CD4-positive, alpha-beta T cell treated with Interferon alpha-2 for 1 hour (primary cell): ENCODE data around the gene FIGNL1.
A peak's percentile ranks its signal among the peaks of the same experiment; 100 is the strongest.

ENCODE experiments used
- DNase-seq, 2 donors: peaks; one replicate each; pipeline ENCODE4 v3.0.0-alpha.2; 2020 to 2022

Gene FIGNL1, protein sequence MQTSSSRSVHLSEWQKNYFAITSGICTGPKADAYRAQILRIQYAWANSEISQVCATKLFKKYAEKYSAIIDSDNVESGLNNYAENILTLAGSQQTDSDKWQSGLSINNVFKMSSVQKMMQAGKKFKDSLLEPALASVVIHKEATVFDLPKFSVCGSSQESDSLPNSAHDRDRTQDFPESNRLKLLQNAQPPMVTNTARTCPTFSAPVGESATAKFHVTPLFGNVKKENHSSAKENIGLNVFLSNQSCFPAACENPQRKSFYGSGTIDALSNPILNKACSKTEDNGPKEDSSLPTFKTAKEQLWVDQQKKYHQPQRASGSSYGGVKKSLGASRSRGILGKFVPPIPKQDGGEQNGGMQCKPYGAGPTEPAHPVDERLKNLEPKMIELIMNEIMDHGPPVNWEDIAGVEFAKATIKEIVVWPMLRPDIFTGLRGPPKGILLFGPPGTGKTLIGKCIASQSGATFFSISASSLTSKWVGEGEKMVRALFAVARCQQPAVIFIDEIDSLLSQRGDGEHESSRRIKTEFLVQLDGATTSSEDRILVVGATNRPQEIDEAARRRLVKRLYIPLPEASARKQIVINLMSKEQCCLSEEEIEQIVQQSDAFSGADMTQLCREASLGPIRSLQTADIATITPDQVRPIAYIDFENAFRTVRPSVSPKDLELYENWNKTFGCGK

DNA sequence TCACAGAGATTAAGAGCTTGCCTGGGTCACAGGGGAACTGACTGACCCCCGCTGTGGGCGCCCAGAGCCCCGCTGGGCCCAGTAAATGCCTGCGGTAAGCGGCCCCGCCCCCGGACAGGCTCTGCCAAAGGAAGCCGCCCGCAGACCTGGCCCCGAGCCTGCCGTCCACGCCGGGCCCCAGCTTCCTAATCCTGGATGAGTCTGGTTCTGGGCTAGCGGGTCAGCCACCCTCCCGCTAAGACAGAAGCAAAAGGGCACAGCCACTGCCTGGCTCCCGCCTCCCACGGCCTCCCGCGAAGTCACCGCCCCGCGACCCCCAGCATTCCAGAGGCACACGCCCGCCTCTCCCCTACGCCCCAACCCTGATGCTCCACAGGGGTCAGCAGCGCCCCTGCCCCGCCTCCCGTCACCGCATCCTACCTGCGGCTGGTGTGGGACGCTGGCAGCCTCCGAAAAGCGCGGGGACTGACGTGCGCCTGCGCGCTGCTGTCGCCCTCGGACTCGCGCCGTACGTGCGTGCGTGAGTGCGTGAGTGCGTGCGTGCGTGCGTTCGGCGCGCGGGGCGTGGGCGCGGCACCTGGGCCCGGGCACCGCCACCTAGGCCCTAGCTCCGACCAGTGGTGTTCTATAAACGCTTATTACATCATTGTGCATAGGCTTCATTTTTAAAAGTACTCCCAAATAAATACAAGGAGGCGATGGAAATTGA is at the start of gene FIGNL1:
FIGNL1 (minus strand) TSS at position 470 of the 709 bp plus-strand sequence. CDS start 3,063 bp downstream, outside the sequence.
- DNase-seq: peak; percentile 76 to 78

DNA sequence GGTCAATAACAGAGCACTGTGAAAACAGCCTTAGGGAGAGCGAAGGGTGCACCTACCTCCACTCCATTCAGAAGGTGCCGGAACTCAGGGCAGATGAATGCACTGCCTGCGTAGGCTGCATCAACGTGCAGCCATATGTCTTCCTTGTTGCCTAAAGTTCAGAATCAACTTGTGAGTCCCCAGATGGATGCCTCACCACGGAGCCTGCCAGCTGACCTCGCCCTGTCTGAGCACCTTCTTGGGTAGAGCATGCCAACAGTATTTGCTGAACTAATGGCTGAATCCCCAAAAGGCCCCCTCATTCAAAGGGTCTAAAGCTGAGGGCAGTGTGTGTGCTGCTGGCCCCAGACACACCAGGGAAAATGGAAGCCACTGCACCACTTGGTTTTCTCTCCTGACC is 48.9 kb upstream of the FIGNL1 start:
- no peak for DNase-seq

DNA sequence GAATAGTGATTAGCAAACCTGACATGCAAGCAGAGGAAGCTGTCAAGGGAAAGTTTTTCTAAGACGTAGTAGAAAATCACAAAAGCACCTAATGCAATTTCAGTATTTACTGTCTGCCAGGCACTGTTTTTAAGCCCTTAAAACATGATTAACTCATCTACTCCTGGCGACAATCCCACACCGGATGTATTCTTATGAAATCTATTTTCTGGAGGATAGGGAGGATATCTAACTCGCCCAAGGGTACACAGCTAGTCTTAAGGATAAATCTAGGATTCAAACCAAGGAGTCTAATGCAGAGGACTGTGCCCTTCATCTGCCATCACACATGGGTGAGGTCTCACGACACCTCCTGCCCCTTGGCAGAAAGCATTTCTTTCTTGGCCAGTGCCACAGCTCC is 47.8 kb upstream of the FIGNL1 start:
- DNase-seq: no peak

DNA sequence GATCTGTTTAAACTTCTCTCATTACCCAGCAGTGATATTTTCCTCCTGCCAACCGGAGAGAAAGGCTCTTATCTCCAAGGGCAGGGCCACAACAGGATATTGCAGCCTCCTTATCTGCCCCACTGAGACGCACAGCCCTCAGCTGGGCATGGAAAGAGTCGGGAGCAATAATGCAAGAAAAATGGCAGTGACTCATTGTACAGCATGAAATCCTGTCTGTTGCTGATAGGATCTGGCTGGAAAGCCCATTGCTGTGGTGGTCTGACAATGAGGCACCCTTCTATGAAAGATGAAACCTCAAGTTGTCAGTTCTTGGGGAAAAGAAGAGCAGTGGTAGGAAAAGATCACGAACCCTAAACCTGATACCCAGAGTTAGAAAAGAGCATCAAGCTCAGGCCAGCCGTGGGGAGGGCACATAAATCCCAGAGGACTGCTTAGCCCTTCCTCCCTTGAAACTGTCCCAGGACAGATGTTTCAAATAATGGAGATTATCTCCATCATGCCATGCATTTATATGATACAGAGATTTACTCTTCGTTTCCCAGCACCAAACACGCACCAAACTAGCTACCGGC is 47.0 kb upstream of the FIGNL1 start:
- DNase-seq: no peak

DNA sequence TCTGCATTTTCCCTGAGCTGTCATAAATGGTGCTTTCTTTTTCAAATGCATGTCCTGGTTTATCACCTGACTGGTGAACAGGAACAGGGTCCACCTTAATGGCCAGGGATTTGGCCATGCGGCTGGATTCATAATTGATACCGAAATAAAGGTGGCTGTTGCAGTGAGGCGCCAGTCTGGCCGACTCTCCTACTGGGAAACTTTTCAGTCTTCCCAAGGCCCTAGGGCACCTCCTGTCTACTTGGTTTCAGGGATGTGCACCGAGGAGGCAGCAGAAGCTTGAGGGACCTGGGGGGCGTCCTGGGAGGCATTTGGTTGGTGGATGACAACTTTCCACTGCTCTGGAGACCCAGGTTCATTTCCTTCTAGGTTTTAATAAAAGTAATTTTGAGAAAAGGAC is 46.4 kb upstream of the FIGNL1 start:
- DNase-seq: no peak

DNA sequence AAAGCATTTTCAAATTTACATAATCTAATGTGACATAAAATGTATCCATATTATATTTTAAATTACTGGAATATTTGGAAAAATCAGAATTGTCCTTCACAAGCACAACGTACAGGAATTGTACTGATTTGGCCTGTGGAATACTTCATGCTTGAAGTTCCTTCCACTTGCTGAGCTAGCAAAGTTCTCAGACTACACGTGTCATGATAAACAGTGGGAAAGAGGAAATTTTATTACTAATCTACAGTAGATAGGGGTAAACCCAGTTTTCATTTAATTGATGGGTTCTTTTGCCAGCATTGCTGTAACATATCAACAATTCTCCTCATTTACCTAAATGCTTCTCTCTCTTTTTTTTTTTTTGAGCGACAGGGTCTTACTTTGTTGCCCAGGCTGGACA is 45.6 kb upstream of the FIGNL1 start:
- no peak for DNase-seq

DNA sequence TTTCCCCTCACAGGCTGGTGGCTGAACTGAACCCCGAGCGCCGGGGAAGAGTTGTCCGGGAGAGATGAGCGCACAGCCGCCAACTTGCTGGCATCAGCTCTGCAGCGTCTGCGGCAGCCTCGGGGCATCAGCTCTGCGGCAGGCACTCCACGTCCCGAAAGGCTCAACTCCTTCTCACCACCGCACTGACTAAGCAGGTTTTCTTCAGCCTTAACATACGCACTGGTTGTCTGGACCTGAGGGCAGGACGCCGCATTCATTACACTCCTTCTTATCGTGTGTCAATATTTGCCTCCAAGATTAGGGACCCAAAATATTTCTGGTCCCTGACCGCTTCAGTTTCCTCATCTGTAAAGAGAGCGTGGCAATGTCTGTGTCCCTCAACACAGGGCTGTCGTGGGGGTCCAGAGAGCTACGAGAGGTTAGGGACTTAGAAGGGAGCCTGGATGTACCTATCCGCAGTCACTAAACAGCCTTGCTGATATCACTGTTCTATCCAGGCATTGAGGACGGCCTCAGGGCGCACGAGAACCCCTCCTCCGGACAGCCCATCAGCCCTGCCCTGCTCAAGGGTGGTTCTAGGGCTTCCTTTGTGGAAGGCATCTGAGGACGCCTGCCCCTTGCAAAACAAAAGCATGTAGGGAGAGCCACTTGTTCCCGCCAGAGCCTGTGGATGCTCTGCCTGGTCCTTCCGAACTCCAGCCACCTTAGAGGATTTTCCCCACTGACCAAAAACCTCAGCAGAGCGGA is 42.8 kb upstream of the FIGNL1 start:
- DNase-seq: no peak

DNA sequence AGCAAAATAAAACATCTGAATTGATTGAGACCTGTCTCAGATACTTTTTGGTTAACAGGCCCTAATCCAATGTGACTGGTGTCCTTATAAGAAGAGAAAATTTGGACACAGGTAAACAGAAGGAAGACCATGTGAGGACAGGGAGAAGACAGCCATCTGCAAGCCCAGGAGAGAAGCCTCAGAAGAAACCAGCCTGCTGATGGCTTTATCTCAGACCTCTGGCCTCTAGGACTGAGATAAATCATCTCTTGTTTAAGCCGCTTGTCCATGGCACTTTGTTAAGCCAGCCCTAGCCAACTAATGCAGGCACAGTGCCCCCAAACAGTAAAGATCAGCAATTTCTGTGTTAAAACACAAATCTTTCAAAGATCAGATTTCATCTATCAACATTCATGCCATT is 41.8 kb upstream of the FIGNL1 start:
- DNase-seq: no peak

DNA sequence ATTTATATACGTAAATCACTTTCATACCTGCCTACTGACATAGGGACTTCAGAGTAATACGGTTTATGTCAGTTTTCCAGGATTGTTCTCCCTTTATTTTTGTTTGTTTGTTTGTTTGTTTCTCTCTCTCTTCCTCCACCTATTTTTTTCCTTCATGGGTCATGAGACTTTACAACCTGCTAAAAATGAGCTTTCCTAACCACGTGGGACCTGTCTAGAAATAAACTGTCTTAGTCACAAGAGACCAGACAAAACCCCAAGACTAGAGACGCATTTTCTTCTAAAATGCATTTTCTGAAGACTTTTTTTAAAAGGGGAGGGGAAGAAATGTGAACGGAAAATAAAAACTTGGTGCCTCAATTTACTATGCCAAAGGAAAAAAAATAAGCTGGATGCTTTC is 41.1 kb upstream of the FIGNL1 start:
- DNase-seq: no peak

DNA sequence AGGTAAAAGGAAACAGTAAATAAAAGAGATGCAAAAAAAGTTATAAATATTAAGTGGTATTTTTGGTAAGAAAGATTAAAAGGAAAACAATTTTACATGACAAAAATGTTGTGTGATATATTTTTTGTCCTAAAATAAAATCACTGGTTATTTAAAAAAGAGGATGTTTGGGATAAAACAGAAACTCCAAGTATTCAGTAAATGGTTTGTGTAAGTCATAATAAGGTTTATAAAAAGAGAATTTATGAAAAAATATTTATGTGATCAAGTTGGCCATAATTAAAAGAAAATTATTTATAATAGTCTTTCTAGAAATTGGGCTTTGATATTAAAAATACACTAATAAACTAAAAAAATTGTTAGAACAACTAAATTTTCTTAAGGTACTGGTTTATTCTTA is 38.2 kb upstream of the FIGNL1 start:
- DNase-seq: no peak

DNA sequence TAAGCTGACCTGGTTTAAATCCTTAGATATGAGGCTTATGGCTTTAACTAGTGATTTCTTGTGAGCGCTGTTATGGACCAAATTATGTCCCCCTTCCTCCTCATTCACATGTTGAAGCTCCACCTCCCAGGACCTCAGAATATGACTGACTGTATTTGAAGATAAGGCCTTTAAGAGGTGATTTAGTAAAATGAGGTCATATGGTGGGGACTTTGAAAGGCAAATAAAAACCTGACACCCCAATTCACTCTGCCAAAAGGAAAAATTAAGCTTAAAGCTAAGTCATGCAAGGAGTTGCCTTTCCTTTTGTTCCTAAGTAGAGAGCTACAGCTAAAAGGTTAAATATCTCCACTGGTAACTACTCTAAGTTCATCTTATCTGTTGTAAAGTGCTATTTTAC is 36.4 kb upstream of the FIGNL1 start:
- no peak for DNase-seq

DNA sequence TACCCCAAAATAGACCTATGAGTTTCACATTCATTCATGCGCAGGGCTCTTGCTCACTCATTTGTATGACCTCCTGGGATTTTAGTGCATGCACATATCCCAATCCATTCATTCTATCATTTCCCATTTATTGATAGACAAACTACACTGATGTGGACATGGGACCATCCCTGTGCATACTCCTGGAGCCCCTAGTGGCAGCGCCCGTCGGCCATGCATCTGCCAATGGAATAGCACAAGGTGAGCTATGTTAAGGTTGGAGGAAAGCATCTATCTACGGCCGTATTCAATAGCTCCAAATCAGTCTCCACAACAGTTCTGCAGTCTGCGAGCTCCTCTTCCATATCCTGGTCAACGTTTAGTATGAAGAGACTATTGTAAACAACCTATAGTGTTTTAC is 31.7 kb upstream of the FIGNL1 start:
- no peak for DNase-seq

DNA sequence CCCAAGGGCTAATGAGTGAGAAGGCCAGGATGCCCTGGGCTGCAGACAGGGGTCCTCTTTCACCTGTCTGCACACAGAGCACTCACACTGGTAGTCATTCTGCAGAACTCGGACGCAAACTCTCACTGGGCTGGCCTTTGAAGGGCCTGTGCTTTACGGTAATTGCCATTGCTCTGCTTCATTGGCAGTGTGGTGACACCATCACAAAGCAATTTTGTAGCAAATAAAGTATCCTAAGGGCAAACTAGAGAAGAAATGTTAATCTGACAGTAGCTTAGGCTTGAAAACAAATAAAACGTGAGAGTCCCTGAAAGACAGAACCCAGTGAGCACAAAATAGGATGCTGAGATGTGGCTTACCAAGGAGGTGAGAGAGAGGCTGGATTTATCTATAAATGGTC is 30.6 kb upstream of the FIGNL1 start:
- DNase-seq: no peak

DNA sequence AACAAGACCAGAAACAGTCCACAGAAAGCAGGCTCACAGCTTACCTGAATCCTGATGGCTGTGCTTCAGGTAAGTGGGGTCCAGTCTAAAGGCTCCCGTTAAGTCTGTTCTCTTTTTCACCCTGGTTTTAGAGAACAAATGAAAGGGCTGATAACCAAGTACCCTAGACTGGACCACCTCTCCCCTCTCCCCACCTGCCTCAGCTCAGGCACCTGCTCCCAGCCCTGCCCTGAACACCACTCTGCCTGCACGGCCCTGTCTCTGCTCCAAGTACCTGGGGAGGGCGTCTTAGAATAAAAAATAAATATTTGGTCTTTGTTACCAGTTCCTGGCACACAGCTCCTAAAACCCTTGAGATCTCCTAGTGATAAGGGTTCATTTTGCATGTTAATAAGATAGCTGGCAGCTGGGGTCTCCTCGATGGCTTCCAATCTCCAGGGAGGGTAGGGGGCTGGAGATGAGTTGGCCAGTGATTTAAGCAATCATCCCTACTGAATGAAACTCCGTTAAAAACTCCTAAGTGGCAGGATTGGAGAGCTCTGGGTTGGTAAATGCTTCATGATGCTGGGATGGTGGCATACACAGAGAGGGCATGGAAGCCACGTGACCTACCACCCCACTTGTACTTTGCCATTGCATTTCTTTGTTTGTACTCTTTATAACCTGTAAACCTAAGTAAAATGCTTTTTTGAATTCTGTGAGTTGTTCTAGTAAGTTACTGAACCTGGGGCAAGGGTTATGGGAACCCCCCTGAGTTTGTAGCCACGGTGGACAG is 29.8 kb upstream of the FIGNL1 start:
- no peak for DNase-seq

DNA sequence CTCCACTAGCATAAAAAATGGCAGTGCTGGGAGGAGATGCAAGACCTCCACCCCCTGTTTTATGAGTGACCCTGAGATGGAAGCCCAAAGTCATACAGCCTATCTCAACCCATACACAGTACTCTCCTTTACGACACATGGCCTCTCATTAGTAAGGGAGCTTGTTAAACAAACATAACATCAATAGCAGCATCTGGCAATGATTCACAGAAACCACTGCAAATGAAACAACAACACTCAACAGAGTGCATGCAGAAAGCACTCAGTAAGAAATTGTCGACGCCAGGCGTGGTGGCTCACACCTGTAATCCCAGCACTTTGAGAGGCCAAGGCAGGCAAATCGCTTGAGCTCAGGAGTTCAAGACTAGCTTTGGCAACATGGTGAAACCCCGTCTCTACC is 27.5 kb upstream of the FIGNL1 start:
- DNase-seq: no peak

DNA sequence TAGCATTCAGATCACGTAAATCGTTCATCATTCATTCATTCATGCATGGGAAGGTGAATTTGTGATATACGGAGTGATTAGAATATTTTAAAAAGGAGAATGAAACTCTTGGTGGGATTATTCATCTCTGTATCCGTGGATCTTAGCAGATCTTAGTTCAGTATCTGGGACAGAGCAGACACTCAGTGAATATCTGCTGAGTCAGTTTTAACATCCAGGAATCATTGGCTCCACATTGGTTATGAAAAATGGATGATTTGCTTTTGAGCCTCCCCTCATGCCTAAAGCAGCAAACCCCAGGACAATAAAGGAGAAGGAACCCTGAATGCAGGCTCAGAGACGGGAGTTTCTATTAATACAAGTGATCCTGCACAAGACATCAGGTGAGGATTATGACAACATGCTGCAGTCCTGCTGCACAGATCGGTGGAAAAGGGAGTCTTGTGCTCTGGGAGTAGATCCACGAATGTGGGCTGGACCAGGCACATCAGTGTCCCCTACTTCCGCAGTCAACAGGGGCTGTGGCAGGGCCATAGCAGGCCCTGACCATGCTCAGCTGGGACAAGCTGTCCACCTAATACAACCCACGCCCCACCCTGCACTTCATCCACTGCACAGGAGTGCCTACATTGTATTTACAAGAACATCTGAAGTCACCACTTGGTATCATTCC is 26.9 kb upstream of the FIGNL1 start:
- no peak for DNase-seq

DNA sequence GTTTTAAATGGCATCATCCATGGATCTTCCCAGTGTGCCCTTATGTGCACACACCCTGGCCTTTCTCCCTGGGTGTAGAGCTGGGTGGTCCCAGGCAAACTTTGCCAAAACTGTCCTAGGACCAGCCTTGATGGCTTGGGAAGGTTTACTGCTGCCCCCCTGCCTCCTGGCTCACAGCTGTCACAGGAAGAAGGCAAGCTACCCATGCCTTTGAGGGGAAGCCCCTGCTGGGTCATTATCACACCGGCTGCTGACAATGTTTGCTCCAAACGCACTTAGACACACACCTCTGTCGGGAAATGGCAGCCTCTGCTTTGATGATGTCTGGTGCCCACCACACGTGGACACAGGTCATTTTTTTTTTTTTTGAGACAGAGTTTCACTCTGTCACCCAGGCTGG is 25.2 kb upstream of the FIGNL1 start:
- DNase-seq: no peak

DNA sequence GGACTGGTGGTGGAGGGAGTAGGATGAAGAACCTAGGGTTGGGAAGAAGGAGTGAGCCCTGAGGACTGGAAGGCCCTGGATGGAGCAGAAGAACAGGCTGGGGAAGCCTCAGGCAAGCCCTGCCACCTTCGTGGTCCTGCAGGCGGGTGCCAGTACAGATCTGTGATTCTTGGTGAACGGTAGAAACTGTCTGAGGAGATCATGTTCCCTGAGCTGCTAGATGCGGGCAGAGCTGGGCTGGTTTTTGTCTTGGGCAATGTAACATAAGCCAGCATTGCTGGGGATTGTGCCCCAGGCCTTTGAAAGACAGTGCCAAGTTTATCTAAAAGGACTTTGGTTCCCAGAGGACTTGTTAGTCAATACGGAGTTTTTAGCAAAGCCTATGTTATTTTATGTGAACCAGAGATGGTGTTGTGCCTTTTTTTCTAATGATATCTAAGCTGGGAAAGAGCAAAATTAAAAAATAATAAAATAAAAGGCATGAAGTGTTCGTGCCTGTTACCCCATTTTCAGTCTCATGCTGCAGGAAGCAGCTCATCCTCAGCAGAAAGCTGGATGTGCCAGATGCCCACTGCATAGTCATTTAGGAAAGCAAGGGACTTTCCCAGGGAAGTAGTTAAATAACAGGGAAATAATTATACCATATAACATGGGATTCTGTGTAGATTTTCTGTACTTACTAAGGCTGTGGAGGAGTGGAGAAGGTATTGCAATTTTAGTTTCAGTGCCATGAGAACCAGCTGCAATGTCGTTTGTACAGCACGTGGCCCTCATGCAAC is 24.4 kb upstream of the FIGNL1 start:
- no peak for DNase-seq

DNA sequence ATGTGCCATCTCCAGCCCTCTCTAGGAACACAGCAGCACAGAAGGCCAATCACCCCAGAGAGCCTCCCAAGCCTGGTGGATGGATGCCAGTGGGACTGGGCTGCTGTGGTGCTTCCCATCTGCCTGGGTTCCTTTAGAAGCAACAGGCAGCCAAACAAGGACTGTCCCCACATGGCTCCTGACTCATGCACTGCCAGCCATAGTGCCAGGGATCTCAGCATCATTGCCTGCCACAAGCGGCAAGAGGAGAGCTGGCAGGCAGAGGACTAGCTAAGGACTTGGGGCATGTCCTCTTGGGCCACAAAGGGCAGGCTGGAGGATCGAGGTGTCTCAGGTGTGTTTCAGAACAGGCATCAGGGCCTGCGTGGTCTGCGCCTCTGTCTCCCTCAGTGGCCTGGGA is 23.4 kb upstream of the FIGNL1 start:
- no peak for DNase-seq

DNA sequence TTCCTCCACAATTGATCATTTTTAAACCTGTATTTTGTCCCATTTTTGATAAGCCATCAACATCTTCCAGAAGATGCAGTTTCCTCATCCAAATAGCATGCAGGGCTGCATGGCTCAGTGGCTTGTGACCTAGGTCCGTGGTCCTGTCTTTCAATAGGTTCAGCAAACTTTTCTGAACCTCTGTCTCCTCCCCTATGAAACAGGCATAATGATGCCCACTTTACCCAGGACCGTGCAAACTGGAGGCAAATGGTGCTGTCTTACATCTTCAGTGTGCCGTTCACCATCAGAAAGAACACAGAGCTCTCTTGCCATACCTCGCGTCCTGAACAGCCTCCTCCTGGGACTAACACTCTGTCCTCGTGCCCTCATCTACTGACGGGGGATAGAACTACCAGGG is 22.3 kb upstream of the FIGNL1 start:
- no peak for DNase-seq

DNA sequence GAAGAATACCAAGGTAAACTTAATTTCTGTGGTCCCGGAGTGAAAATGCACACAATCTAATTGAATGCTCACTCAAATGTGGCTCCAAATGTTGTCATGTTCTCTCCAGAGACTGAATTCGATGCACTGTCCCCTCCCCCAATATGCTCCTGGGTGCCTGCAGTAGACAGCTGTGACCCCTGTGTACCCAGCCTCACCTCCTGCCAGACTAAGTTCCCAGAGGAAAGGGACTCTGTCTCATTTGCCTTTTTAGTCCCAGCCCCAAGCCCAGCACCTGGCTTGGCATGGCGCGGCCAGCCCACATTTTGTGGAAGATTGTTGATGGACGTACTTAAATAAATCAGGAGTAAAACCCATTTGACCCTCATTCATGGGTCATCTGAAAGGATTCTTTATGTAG is 21.8 kb upstream of the FIGNL1 start:
- no peak for DNase-seq
